ENCODE data around the gene LHFPL6.

The LHFPL6 gene

DNA sequence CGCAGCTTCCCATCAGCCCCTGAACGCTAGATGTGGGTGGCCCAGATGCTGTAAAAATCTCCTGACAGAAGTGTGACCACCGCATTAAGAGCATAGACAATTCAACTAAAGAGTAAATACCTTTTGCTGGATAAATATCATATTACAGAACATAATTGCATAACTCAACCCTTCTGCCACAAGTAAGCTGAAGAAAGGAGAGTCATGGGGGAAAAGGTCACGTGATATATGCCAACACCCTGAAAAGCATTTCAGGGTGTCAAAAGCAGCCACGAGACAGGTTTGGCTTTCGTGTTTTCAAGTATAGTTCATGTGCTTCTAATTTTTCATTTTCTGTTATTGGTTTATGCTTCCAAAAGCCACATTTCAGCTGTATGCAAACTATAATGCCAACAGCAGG is 71.3 kb downstream of the LHFPL6 start:
- no peak overlapping the region for H2AFZ ChIP-seq (ENCODE audit: low read length)
- H3K27ac ChIP-seq (ENCODE audit: low read length): no peak overlapping the region
- H3K4me2 ChIP-seq (ENCODE audit: low read depth, low read length): no peak overlapping the region
- no peaks in the 10 kb centered on the region for H3K27me3 ChIP-seq (replicated peaks; ENCODE audit: insufficient read depth, low read length)
- no peaks in the 10 kb centered on the region for H3K79me2 ChIP-seq (ENCODE audit: low read length)
- H3K4me3 ChIP-seq (ENCODE audit: low read length): no peak overlapping the region
- no peaks in the 10 kb centered on the region for H3K9me2 ChIP-seq (replicated peaks; ENCODE audit: insufficient read depth, low read length)
- H4K20me1 ChIP-seq (ENCODE audit: insufficient read depth, low read length): no peaks in the 10 kb centered on the region
- H3K4me1 ChIP-seq (ENCODE audit: low read length): no peaks in the 10 kb centered on the region
- DNase-seq: no peak
- no peaks in the 10 kb centered on the region for H3K9me3 ChIP-seq (replicated peaks; ENCODE audit: insufficient read depth, low read length)
- H3K36me3 ChIP-seq (replicated peaks; ENCODE audit: insufficient read depth, low read length): no peaks in the 10 kb centered on the region
- H3F3A ChIP-seq (ENCODE audit: insufficient read depth, low read length): no peaks in the 10 kb centered on the region
- no peak overlapping the region for H3K9ac ChIP-seq (ENCODE audit: low read length)
- TF ChIP-seq CTCF (IDR thresholded peaks at IDR 0.05; ENCODE audit: low read length) (no peak), EZH2phosphoT487 (IDR thresholded peaks at IDR 0.05; ENCODE audit: low read length) (no peak), EZH2 (optimal IDR thresholded peaks at IDR 0.05; ENCODE audit: low read depth, low read length) (no peak)

- Histone ChIP-seq H3F3A (ENCODE audit: insufficient read depth, low read length) (no peaks in the 10 kb centered on the region), H3K36me3 (replicated peaks; ENCODE audit: insufficient read depth, low read length) (no peaks in the 10 kb centered on the region), H3K4me3 (ENCODE audit: low read length) (no peak overlapping the region), H3K79me2 (ENCODE audit: low read length) (no peaks in the 10 kb centered on the region), H2AFZ (ENCODE audit: low read length) (no peak overlapping the region), H3K9me3 (replicated peaks; ENCODE audit: insufficient read depth, low read length) (no peaks in the 10 kb centered on the region), H3K27me3 (replicated peaks; ENCODE audit: insufficient read depth, low read length) (no peaks in the 10 kb centered on the region), H3K4me2 (ENCODE audit: low read depth, low read length) (no peak overlapping the region), H4K20me1 (ENCODE audit: insufficient read depth, low read length) (no peaks in the 10 kb centered on the region), H3K4me1 (ENCODE audit: low read length) (no peaks in the 10 kb centered on the region), H3K9me2 (replicated peaks; ENCODE audit: insufficient read depth, low read length) (no peaks in the 10 kb centered on the region), H3K27ac (ENCODE audit: low read length) (no peak overlapping the region), H3K9ac (ENCODE audit: low read length) (no peak overlapping the region)
- no peak for DNase-seq
- no peak for TF ChIP-seq EZH2 (optimal IDR thresholded peaks at IDR 0.05; ENCODE audit: low read depth, low read length)
- TF ChIP-seq EZH2phosphoT487 (IDR thresholded peaks at IDR 0.05; ENCODE audit: low read length): no peak
- no peak for TF ChIP-seq CTCF (IDR thresholded peaks at IDR 0.05; ENCODE audit: low read length)
These were observed 72.1 kb downstream of the LHFPL6 start for GRCh38 chr13:39530916-39531315.

- Histone ChIP-seq H3K36me3 (replicated peaks; ENCODE audit: insufficient read depth, low read length) (no peaks in the 10 kb centered on the region), H3K4me3 (ENCODE audit: low read length) (no peak overlapping the region), H3K27me3 (replicated peaks; ENCODE audit: insufficient read depth, low read length) (no peaks in the 10 kb centered on the region), H3K4me2 (ENCODE audit: low read depth, low read length) (no peak overlapping the region), H4K20me1 (ENCODE audit: insufficient read depth, low read length) (no peaks in the 10 kb centered on the region), H3K9me3 (replicated peaks; ENCODE audit: insufficient read depth, low read length) (no peaks in the 10 kb centered on the region), H3K79me2 (ENCODE audit: low read length) (no peaks in the 10 kb centered on the region), H3K9me2 (replicated peaks; ENCODE audit: insufficient read depth, low read length) (no peaks in the 10 kb centered on the region), H3K27ac (ENCODE audit: low read length) (no peak overlapping the region), H3F3A (ENCODE audit: insufficient read depth, low read length) (no peaks in the 10 kb centered on the region), H3K9ac (ENCODE audit: low read length) (no peak overlapping the region), H2AFZ (ENCODE audit: low read length) (no peak overlapping the region), H3K4me1 (ENCODE audit: low read length) (no peaks in the 10 kb centered on the region)
- no peak for DNase-seq
- TF ChIP-seq CTCF (IDR thresholded peaks at IDR 0.05; ENCODE audit: low read length) (no peak), EZH2phosphoT487 (IDR thresholded peaks at IDR 0.05; ENCODE audit: low read length) (no peak), EZH2 (optimal IDR thresholded peaks at IDR 0.05; ENCODE audit: low read depth, low read length) (no peak)
These were observed 74.4 kb downstream of the LHFPL6 start for GRCh38 chr13:39528661-39528980.

Data from MM.1S (cell line).